ENCODE results near the gene ABTB2.
A peak's percentile ranks its signal among the peaks of the same experiment; 100 is the strongest.
"Not testable (repeated sequence)": the region's sequence is repeated elsewhere in the genome, so short reads cannot be mapped to it uniquely, and the experiment has no call there.

Gene ABTB2

DNA sequence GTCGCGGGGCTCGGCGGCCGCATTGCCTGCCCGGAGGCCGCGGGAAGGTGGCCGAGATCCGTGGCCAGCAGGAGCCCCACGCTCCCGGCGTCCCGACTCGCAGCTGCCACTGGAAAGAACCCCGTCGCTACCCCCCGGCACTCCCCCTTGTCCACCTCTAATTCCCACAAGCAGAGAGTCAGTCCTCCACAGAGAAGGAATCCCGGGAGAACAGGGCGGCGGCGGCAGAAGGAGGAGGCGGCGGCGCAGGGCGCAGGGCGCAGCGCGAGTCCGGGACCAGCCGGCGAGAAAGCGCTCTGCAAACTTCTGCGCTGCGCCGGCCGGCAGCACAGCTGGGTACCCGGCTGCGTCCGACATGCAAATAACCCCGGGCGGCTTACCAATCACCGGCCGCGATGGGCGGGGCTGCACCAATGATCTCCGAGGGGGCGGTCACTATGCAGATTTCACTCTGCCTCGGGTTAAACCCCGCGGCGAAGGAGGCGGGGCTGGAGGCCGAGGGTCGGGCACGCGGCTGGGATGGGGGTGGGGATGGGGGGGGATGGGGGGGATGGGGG lies at the start of gene ABTB2:
Gene ABTB2 (minus strand): TSS at position 310 of the 557 bp plus-strand sequence.
- peak; percentile 97 for DNase-seq (ENCODE audit: low spot score)

DNA sequence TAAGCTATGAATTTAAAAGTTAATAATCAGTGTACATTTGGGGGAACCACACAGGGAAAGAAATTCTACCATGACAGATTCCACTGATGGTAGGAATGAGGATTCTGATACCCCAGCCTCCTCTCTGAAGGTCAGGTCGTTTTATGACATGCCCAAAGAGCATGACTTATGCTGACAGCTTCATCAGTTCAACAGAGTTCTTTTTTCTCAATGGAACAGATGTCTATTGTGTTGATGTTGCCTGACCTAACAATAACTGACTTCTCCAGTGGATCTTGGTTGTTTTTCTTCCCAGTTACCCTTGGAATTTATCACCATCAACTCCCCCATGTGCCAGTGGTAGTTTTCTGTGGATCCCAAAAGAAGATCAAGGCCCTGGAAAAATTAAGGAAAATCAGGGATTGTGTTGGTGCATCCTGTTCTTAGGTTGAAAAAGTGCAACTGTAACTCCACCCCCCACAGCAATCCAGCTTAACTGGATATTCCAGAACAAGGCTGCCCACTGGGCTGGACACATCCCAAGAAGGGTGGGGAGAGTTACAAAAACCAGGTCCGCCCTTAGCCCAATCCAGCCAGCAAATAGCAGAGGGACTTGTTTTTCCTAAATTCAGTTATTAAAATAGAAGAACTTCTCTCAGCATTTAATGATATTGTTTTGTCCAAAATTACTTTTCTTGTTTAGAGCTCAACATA lies 49.5 kb upstream of the ABTB2 start:
- DNase-seq (ENCODE audit: low spot score): no peak

DNA sequence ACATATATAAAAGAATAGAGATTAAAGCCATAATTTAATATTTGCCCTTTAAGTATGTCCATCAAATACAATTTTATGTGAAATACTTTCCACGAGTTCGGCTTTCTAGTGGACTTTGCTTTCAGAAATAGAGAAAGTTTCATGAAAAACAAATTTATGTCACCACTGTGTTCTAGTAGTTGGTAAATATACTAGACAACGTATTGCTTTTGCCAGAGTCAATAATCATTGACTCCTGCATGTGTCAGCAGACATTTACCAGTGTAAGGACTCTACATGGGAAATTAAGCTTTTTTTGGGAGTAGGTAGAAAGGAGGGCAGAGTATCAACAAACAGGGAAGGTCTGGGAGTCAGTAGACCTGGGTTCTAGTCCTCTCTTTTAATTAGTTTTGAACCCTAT lies 48.6 kb upstream of the ABTB2 start:
- no peak for DNase-seq (ENCODE audit: low spot score)

DNA sequence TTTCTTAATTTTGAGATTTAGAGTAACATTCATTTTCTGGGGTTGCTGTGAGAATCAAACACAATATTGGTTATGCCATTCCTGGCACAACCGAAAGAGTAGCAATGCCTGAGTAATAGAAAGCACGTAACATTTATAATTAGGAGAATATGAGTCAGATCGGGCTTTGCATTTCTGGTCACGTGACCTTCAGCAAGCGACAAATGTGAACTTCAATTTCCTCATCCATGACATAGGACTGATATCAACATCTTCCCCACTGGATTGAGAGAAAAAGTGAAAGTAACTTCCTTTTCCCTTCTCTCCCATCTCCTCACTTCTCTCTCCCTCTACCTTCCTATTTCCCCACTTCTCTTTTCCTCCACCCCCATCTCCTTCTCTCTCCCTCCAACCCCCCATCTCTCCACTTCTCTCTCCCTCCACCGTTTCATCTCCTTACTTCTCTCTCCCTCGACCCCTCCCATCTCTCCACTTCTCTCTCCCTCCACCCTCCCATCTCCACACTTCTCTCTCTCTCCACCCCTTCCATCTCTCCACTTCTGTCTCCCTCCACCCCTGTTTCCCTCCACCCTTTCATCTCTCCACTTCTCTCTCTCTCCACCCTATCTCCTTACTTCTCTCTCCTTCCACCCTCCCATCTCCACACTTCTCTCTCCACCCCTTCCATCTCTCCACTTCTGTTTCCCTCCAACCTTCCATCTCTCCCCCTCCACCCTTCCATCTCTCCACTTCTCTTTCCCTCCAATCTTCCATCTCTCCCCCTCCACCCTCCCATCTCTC lies 47.5 kb upstream of the ABTB2 start:
- DNase-seq (ENCODE audit: low spot score): peak; percentile 5

DNA sequence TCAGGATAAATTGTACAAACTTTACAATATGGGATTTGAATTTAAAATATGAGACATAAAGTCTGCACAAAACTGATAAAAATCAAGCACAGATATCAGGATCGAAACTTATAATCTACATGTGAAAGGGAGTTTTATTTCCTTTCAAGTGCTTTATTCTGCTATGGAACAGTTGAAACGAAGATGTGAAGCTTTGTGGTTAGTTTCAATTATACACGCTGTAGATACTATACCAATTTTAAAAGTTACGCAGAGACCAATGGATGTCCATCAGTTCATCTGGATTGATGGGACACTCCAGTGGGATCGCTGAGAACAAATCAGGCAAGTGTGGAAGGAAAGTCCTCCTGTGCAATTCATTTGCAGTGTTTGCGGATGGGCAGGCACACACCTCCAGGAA lies 46.5 kb upstream of the ABTB2 start:
- DNase-seq (ENCODE audit: low spot score): no peak

DNA sequence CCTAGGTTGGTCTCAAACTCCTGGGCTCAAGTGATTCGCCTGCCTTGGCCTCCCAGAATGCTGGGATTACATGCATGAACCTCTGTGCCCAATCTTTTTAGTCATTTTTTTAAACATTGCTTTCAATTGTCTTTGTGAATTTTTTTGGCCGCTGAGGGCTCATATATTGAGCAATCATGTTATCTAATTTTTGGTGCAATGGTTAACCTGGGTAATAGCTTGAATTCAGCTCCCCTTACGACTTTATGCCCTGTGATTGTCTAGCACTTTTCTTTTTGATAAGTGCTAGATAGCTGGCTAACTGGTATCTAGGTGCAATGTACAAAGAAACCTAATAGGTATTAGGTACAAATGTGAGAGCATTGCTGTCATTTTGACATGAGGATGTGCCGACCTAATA lies 45.6 kb upstream of the ABTB2 start:
- no peak for DNase-seq (ENCODE audit: low spot score)

DNA sequence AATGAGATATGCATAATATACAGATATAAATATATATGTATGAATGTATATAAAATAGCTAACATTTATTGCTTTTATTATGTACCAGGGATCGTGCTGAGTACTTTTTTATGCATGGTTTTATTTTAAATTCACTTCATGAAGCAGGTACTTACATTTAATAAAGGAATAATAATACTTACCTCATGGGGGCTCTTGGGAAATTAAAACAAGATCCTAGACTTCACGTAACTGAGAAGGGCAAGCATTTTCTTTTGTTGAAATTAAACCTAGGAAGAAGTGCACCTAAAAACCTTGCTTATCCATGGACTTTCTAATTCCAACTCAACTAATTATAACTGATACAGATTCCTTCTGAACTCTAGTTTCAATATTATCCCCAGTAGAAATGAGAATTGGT lies 40.0 kb upstream of the ABTB2 start:
- no peak for DNase-seq (ENCODE audit: low spot score)

DNA sequence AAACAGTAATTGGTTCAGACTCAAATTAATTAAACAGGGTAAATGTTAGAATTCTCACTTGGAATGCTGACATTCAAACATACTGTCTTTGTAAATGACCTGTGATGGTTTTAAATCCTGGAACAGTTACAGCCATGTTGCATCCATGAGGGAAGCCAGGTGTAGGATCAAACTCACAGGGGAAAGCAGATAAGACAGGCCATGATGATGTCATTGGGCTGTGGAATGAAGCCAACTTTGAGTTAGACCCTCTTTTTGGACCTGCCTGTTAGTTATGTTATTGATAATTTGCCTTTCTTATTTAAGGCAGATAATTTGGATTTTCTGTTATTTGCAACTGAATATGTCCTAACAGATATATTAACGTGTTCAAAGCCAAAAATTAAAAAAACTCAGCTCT lies 39.3 kb upstream of the ABTB2 start:
- no peak for DNase-seq (ENCODE audit: low spot score)

DNA sequence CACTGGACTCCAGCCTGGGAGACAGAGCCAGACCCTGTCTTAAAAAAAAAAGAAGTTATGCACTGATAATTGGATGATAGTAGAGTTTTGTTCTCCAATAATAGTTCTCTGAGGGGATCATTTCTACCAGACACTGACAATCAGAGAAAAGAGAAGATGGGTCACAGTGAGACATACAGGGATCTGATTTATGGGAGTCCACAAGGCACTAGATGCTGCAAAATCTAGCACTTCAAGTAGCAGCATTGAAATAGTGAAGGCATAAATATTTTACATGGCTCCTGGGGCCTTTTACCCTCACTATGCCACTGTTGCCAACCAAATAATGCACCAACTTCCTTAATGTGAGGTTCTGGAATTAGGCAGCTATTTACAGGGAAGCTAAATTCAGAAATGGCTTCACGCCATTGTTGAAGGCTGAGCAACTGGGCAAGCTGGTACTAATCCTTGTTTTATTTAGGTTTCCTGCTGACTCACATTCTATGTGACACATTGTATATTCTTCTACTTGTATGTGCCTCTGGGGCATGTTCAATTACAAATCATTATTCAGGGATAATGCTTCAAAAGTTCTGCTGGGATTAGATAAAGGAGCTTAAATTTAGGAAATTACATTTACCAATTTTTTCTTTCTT lies 38.2 kb upstream of the ABTB2 start:
- peak; percentile 15 for DNase-seq (ENCODE audit: low spot score)

DNA sequence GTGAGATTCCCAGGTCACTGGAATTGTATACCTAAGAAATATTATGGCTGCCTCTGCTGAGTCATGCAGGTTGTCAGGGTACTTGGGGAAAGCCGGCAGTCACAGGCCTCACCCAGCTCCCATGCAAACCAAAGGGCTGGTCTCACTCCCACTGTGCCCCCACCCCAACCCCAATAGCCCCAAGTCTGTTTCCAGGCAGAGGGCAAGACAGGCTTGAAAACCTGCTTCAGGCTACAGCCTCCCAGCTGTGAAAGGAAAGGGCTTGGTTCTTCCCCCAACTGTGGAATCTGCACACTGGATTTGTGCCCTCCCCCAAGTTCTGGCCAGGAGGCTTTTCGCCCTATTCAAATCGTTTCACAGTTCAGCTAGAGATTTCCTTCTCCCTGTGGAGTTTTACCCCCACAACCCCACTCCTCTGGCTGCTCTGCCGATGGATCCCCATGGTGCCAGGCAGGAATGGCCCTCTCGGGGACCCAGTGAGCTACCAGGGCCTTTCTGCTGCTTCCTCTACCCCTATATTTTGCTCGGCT lies 37.0 kb upstream of the ABTB2 start:
- DNase-seq (ENCODE audit: low spot score): no peak

DNA sequence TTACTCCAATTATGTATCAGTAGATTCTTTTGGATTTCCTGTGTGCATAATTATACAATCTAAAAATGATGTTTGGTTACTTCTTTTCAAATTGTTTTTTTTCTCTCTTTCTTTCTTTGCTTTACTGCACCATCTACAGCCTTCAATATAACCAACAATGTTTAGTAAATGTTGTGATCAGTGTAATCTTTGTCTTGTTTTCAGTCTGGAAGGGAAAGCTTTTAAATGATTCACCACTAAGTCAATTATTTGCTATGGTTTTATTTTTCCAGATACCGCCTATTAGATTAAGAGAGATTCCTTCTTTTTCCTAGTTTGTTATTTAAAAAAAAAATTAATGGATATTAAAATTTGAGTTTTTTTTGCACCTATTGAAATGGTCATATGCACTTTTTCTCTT lies 29.8 kb upstream of the ABTB2 start:
- no peak for DNase-seq (ENCODE audit: low spot score)

DNA sequence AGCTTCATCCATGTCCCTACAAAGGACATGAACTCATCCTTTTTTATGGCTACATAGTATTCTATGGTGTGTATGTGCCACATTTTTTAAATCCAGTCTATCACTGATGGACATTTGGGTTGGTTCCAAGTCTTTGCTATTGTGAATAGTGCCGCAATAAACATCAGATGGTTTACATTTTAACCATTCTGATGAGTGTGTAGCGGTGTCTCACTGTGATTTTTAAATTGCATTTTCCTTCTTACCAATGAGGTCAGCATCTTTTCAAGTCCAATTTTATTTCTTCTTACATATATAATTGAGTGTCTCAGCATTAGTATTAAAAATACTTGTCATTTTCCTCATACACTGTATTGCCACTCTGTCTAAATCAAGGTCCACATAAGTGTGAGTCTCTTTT lies 28.5 kb upstream of the ABTB2 start:
- DNase-seq (ENCODE audit: low spot score): not testable (repeated sequence)

DNA sequence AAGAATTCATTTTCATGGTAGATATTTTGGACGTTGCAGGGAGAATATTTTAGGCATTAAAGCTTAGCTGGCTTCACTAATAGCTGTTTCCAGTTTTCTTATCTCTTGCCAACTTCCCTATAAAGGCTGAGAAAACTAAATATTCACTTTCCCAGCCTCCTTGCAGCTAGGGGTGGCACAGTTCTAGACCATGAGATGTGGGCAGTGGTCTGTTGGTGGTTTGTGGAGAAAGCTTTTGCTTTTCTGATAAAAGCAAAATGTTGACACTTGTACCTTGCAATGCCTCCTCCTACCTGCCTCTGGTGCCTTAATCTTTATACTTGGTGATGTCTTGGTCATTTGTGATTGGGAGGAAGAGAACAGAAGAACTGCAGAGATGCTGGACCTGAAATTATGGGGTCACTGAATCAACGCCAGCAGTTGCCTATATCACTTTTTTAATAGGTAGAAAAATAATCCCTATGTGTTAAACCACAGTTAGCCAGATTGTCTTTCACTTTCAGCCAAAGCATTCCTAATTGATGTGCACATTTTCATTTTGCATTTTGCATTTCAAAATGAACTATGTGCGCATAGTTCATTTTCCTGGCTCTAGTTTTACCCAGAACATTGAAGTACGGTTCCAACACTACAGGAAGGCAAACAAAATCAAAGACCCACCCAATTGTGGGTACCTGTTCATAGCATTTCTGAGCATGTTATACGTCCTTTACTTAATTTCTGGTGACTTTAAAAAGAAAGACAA lies 24.9 kb upstream of the ABTB2 start:
- no peak for DNase-seq (ENCODE audit: low spot score)

DNA sequence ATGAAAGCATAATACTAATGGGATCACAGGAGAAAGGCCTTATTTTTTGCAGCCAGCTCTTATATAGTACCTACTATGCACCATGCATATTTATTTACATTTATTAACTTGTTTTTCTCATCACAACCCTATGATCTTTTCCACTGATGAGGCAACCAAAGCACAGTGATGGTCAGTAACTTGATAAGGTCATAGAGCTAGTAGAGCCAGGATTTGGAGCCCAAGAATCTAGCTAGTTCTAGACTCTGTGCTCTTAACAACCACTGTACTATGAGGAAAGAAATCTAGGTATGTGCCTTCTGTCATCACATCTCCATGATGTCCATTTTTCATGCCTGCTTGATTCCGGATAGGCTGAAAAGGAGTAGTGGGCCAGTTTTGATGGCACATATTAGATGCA lies 24.0 kb upstream of the ABTB2 start:
- no peak for DNase-seq (ENCODE audit: low spot score)

DNA sequence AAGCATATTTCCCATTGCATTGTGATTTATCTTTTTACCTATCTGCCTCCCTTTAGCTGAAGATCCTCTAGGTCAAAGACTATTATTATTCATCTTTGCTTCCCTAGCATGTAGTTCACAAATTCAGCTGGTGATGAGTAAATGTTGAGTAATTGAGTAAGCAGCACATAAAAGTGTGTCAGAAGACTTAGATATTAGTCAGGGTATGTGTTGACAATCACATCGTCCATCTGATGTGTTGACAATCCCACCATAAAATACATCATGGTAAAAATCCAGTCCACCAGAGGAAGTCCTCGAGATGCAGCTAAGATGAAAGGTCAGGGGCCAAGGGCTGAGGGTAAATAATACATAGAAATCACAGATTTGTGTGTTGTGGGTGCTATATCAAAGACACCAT lies 22.9 kb upstream of the ABTB2 start:
- DNase-seq (ENCODE audit: low spot score): no peak

DNA sequence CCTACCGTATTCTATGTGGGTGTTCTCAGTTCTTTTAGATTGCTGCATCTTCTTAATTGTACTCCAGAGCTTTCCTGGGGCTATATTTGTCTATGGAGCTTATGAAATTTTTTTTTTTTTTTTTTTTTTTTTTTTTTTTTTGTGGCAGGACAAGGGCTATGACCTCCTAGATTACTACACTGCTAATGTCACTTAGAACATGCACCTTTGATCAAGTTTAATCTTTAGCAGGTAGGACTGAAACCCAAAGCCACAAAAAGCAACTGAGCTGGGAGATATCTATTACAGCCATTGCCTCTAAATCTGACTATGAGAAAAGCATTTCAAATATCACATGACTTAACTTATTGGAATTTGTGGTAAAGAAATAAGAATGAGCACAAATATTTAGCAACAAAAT lies 21.7 kb upstream of the ABTB2 start:
- DNase-seq (ENCODE audit: low spot score): no peak

DNA sequence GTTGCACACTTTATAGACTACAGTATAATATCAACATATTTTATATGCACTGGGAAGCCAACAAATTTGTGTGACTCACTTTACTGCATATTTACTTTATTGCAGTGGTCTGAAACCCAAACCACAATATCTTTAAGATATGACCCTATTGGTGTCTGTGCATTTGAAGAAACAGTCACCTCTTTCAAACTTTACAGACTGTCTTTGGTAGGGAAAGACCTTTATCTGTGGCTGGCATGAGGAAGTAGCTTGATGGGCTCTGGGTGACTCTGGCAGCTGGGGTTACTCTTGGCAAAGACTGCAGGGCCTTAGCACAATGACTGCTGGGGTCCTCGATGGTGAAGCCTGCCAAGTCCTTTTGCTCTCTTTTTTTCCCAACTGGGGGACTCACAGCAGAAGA lies 21.3 kb upstream of the ABTB2 start:
- no peak for DNase-seq (ENCODE audit: low spot score)

DNA sequence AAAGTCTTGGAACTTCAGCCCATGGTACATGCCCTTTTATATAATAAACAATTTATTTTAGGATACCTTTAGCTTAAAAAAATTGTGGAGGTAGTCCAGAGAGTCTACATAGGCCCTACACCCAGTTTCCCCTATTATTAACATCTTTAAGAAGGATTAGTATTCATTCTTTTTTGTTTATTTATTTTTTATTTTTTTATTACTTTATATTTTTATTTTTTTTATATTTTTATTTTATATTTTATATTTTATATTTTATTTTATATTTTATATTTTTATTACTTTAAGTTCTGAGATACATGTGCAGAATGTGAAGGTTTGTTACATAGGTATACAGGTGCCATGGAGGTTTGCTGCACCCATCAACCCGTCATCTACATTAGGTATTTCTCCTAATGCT lies 15.9 kb upstream of the ABTB2 start:
- no peak for DNase-seq (ENCODE audit: low spot score)

DNA sequence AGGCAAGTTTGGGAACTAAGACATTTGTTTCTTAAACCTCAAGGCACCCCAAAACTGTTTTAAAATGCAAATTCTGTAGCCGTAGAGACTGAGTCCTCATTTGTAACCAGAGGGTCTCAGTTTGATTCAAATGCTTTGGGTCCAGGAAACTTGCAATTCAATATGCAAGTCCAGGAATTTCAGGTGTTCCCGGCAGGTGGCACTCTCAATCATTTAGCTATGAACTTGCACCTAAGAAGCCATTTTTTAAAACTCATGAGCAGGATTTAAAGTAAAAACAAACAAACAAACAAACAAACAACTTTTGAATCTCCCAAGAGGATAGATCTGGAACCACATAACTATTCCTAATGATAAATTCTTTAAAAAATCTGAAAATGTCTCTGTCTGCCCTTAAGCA lies 8.7 kb upstream of the ABTB2 start:
- no peak for DNase-seq (ENCODE audit: low spot score)

DNA sequence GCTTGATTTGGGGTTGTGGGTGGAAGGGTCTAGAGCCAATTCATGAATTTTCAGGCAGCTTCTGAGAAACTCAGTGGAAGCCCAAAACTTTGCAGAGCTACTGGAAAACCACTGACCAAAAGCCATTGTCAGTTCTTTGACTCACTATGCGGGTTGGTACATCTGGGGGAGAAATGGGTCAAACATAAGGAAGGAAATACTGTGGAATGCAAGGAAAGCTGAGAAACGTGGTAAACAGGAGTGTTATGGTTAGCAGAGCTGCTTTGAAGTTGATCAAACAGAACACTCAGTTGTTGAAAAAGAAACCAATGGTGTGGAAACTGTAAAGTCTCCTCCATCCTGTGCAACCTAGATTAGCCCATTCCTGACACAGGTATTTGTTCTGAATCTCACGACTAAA lies 6.3 kb upstream of the ABTB2 start:
- no peak for DNase-seq (ENCODE audit: low spot score)

DNA sequence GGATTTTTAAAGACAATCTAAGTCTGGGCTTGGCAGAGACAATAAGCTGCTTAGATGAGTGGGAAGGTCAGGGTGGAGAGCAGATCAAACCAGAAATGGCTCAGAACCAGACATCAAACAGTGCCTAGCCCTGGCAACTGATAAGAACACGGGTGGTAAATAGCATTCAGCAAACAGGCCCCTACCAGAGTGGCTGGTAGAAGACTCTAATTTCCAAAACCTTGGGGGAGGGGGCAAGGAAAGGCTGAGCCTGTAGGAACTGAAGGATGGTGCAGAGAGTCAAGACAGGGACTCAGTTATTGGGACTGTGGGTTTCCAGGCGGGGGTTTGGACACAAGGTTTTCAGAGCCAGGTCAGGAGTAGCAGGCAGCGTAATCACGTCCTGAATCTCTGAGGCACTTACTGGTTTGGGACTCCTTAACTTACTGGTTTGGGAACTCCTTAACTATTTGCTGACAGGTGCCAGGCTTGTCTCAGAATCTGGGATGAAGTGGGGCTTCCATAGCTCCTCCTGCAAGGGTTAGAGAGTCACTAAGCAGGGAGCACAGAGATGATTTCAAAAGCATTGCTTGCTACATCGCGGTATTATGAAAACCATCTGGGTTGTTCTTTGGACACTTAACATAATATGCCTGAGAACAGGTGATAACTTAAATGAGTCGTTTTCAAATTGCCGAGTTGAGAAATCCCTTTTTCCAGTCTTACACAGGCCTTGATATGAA lies 5.7 kb upstream of the ABTB2 start:
- no peak for DNase-seq (ENCODE audit: low spot score)

Data from hepatic stellate cell (primary cell).